NCI-H2227 (cell line): Measurements from ENCODE around the gene TRMT1.

Source experiments
- DNase-seq: peaks from one replicate; lab custom pipeline; 2025; ENCODE audit not compliant: unreplicated experiment; lab: John Stamatoyannopoulos, UW

TRMT1 gene

GRCh38 chr19:13150931-13151604, 34.5 kb upstream of the TRMT1 start:
- no peak for DNase-seq

DNA sequence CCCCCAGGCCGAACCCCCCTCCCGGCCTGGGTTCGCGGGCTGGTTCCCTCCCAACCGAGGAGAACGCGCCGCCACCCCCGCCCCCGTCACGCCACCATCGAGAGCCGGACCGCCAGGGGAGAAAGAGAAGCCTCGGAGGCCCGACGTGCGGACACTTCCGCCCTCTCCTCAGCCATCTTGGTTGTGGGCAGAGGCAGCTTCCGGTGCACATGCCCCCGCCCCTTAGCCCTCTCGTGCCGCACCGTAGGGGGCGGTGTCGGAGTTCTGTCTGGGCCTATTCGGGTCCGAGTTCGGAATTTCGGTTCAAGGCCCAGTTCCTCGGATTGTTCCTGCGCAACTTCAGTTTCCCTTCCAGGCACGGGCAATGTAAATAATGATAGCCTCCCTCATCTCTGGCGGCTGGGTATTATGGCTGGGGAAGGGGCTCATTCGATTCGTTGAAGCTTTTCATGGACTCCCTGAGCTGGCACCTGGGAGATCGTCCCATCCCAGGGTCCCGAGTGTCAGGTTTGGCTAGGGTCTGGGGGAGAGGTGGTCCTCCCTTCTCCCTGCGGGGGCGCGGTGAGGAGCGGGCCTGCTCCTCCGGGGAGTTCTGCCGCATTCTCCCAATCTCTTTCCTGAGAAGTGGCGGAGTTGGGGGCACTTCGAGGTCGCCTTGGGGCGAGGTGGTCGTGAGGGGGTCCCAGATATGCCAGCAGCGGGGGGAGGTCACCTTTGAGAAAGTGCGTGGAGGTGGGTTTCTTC, 33.8 kb upstream of the TRMT1 start, which contains the start of the genes IER2 and STX10:
TSS of gene IER2 (plus strand) at position 225 of the 744 bp plus-strand sequence. CDS start 2,776 bp downstream, outside the sequence.
TSS of gene STX10 (minus strand) at position 189 of the 744 bp plus-strand sequence. CDS start 202 bp downstream, outside the sequence.
- DNase-seq = peak; percentile 90

DNA sequence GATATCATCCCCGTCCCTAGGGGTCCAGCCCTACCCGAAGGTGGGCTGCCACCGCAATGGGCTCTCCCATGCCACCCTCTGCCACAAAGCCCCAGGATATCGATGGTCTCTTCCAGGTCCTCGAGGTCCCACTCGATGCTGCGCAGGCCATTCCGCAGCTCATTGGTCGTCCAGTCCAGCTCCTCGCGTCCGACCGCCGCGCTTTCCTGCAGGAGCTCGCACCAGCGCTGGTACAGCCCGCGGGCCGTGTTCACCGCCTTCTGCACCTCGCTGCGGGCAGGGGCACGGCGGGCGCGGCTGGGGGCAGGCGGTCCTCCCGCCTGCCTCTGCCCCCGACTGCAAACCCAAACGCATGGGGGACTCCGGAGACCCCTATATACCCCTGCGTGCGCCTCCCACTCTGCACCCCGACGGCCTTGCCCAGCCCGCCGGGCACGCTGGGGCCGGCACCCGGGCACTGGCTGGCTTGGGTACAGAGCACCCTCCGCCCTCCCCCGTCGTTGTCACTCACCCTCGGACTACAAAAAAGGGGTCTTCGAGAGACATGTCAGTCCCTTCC, 33.2 kb upstream of the TRMT1 start:
- peak; percentile 64 for DNase-seq

GRCh38 chr19:13149173-13149627, 32.7 kb upstream of the TRMT1 start:
- peak; percentile 43 for DNase-seq

GRCh38 chr19:13146763-13147563, 30.4 kb upstream of the TRMT1 start:
- no peak for DNase-seq

DNA sequence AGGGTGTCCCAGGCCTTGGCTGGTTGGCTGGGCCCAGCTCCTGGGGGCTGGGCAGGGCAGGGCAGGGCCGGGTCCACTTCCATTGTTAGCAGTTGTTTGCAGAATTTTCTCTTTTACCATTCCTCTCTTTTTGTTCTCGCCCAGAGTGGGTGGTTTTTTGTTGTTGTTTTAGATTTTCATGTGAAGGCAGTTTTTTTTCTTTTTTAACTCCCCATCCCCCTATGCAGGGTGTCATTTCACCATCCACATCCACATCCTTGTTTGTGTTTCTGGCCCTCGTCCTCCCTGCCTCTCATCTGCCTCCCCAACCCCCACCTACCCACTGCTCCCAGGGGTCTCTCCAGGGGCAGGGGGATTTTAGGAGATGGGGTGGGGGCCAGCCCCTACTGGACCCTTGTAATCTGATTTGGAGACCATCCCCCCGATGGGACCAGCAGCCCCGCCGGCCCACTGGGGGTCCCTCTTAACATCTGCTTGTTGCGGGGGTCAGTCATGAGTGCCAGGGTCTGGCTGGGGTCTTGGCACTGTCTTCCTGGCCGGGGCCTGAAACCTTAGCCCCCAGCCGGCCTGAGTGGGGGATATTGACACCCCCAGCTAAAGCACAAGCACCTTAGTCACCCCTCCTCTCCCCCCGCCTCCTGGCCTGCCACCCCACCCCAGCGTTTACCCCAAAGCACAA, 23.2 kb upstream of the TRMT1 start:
- no peak for DNase-seq

GRCh38 chr19:13138916-13139198, 22.3 kb upstream of the TRMT1 start:
- DNase-seq = no peak

DNA sequence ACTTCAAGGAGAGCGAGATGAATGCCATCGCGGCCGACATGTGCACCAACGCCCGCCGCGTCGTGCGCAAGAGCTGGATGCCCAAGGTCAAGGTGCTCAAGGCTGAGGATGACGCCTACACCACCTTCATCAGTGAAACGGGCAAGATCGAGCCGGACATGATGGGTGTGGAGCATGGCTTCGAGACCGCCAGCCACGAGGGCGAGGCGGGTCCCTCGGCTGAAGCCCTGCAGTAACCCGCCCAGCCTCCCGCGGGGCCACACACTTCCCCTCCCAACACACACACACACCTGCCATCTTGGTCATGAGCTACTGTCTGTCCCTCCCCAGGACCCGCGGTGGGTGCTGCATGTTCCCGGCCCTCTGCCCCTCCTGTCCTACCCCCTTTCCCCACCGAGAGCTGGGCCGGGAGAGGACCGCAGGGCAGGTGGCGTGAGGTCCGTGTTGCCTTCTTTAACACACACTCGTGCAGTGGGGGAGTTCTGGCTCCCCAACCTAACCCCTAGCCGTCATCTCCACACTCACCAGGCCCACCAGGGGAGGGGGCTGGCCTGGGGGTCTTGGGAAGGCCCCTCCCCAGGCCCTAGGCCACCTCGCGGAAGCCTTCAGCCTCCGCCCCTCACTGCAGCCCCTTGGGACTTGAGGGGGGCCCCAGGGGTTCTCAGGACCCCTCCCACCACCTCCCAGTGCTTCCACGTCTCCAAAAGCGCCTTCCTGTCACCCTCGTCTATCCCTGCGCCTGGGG, 21.8 kb upstream of the TRMT1 start:
- no peak for DNase-seq

GRCh38 chr19:13137290-13137794, 20.8 kb upstream of the TRMT1 start:
- no peak for DNase-seq

DNA sequence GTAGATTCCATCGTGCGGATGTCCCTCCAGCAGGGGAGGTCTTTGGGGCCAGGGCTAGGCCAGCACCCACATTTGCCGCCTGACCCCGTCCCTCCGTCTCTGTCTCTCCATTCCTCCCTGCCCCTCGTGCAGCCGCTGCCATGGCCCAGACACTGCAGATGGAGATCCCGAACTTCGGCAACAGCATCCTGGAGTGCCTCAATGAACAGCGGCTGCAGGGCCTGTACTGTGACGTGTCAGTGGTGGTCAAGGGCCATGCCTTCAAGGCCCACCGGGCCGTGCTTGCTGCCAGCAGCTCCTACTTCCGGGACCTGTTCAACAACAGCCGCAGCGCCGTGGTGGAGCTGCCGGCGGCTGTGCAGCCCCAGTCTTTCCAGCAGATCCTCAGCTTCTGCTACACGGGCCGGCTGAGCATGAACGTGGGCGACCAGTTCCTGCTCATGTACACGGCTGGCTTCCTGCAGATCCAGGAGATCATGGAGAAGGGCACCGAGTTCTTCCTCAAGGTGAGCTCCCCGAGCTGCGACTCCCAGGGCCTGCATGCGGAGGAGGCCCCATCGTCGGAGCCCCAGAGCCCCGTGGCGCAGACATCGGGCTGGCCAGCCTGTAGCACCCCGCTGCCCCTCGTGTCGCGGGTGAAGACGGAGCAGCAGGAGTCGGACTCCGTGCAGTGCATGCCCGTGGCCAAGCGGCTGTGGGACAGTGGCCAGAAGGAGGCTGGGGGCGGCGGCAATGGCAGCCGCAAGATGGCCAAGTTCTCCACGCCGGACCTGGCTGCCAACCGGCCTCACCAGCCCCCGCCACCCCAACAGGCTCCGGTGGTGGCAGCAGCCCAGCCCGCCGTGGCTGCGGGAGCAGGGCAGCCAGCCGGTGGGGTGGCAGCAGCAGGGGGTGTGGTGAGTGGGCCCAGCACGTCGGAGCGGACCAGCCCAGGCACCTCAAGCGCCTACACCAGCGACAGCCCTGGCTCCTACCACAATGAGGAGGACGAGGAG, 18.8 kb upstream of the TRMT1 start:
- no peak for DNase-seq

DNA sequence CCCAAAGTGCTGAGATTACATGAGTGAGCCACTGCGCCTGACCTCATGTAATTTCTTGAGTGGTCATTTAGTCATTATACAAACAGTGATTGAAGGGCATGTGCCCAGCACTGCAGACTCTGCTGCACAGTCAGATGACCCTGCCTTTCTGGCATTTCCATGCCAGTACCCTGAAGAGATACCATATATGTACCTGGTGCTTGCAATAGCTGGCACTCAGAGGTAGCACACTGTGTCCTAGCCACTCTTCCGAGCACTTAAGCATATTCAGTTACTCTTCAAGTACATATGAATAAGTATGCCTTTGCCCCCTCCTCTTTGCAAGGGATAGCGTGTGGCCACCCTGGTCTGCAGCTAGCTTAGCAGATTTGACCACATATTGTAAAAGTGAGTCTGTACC, 18.1 kb upstream of the TRMT1 start:
- no peak for DNase-seq

DNA sequence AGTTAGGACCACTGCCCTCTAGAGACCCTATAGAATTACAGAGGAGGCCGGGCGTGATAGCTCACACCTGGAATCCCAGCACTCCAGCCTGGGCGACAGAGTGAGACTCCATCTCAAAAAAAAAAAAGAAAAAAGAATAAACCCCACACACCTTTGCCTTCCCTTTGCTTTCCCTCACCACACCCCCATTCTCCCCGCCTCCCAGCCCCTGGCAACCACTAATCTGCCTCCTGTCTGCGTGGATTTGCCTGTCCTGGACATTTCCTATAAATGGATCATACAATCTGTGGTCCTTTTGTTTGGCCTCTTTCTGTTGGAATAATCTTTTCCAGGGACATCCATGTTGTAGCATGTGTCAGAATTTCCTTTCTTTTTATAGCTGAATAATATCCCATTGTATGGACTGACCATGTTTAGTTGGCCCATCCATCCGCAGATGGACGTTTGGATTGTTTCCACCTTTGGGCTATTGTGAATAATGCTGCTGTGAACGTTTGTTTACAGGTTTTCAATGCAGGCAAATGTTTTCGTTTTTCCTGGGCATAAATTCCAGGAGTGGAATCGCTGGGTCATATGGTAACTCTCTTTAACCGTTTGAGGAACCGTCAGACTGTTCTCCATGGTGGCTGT, 16.8 kb upstream of the TRMT1 start:
- DNase-seq = no peak

DNA sequence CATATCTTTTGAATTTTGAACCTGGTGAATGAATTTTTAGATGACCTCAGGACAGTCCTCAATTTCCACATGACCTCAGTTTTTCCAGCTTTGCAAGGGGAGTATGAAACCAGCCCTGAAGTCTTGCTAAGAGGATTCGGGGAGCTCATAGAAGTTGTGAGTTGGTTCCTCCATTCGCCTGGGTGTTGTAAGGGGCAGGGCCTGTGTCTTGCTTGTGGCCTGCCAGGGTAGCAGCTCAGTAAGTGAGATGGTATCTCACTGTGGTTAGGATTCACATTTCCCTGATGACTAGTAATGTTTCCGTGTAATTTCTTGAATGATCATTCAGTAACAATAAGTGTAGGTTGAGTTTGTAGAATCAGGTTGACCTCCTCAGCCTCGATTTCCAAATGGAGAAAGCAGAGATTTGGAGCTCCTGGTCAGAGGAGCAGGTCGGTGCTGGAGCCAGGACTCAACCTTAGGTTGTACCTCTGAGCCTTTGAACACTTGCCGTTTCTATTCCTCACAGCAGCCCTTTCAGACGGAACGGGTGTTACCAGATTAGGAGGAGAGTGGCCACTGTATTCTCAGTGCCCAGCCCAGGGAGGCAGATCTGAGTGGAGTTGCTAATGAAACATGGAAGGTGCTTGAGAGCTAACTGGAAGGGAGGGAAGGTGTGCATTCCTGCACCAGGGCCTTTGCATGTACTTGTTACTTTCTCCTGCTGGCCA, 16.1 kb upstream of the TRMT1 start:
- DNase-seq = no peak

GRCh38 chr19:13130886-13131490, 14.4 kb upstream of the TRMT1 start:
- no peak for DNase-seq

DNA sequence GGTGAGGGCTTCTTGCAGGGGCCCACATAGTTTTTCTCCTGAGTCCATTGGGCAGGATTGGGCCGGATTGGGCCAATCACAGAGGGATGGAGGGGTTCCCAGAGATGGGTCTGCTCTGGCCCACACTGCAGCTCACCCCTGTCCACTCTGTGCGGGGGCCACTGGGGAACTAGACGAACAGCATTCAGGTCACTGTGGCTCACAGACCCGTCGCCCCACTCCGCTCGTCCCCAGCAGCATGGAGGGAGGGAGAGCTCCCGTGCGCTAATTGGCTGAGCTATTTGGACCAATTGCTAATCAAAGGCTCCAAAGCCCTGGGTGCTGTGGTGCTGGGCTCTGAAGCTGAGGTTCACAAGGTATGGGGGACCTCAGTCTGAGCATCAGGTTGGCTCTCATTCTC, 12.8 kb upstream of the TRMT1 start:
- DNase-seq = no peak

GRCh38 chr19:13128583-13128982, 12.0 kb upstream of the TRMT1 start:
- DNase-seq = no peak
